Brain microvascular endothelial cell (primary cell): ENCODE data around the gene DPH1.

ENCODE experiments used
- DNase-seq: peaks from one replicate; pipeline ENCODE4 v3.0.0-alpha.2; 2020
- H3K27ac ChIP-seq: fragments of 250-450 bp; sonication (Bioruptor Pico); 2 replicates; pipeline ENCODE4 v1.5.1; 2020; ENCODE audit warnings: mild to moderate bottlenecking, moderate library complexity
- H3K27me3 ChIP-seq: fragments of 250-450 bp; sonication (Bioruptor Pico); replicated peaks from 2 replicates; pipeline ENCODE4 v1.5.1; 2020; ENCODE audit warnings: mild to moderate bottlenecking
- H3K36me3 ChIP-seq: fragments of 250-450 bp; sonication (Bioruptor Pico); replicated peaks from 2 replicates; pipeline ENCODE4 v1.5.1; 2020; ENCODE audit warnings: mild to moderate bottlenecking
- H3K4me3 ChIP-seq: 2 replicates; pipeline ENCODE4 v1.5.1; 2011; ENCODE audit warnings: low read depth, mild to moderate bottlenecking, control low read depth, low read length, moderate library complexity
- CTCF ChIP-seq: IDR thresholded peaks from 2 replicates; pipeline ENCODE4 v1.5.1; 2011; ENCODE audit warnings: low read depth, mild to moderate bottlenecking, moderate library complexity, low read length, control low read depth, inconsistent platforms; ENCODE audit errors: missing control alignments
- in situ Hi-C: cut with HindIII; loops from 2 replicates; pipeline ENCODE4 v1.10.0; 2017; ENCODE audit warnings: low sequenced_read_pairs, low pct_ligation_motif_present

Gene DPH1

GRCh38 chr17:2003525-2003924 lies 26.4 kb upstream of the DPH1 start:
- no peak overlapping the region for H3K4me3 ChIP-seq
- in situ Hi-C loops = no loop called here
- H3K27ac ChIP-seq = no peak overlapping the region
- no peaks in the 10 kb centered on the region for H3K36me3 ChIP-seq
- no peaks in the 10 kb centered on the region for H3K27me3 ChIP-seq
- TF ChIP-seq CTCF = no peak
- no peak for DNase-seq

DNA sequence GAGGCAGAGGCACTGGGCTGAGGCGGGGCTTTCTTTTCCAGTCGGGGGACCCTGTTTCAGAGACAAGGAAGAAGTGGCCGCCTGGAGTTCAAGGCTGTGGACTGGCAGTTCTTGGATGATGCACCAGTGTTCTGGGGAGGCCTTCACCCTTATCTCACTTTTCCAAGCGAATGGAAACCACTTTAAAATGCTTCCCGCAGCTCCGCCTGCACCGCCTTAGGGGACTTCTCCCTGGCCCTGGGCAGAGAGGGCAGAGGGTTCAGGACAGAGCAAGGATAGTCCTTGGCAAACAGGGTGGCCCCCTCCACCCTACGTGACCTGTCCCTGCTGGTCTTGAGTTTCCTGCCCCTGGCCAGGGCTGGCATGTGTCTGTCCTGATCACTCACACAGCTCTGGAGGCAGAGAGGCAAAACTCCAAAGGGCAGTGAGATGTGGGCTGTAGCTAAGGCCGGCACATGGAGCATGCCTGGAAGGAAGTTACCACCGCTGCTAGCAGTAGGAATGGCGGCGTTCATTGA lies 25.5 kb upstream of the DPH1 start:
- H3K4me3 ChIP-seq = no peak overlapping the region
- TF ChIP-seq CTCF = no peak
- H3K36me3 ChIP-seq = no peaks in the 10 kb centered on the region
- in situ Hi-C loops = no loop called here
- H3K27me3 ChIP-seq = no peaks in the 10 kb centered on the region
- DNase-seq = no peak
- no peak overlapping the region for H3K27ac ChIP-seq

DNA sequence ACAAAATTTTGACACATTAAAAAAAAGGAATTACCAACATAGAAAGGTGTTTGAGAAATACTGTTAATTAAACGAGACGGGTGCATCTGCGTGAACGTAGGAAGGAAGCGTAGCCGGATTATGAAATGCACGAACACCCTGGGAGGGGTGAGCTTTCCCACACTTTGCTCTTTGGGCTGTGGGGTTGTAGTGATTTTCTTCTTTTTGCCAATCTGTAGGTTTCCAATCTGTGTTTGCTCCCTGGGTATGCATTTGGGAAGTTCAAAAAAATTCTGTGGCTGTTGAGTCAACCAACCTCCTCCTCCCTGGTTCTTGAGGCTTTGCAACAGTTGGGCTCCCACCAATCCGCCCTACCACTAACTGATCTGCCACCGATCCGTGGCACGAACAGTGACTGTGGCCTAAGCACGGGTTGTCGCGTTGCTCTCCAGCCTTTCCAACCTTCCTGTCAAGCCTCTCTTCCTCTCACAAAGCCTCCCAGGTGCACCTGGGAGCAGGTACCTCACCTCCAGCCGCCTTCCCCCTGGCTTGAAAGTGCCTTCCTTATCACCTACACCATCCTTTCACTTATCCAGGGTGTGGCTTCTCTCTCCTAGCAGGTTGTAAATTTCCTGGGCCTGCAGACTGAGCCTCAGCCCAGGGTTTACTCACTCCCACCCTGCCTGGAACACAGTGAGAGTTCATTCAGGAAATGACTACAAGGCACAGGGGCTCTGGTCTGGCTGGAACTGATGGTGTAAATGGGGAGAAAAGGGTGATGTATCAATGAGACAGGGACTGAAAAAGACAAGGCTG lies 21.4 kb upstream of the DPH1 start:
- TF ChIP-seq CTCF = no peak
- no peak for DNase-seq

GRCh38 chr17:2009737-2010136 lies 20.2 kb upstream of the DPH1 start:
- Histone ChIP-seq H3K36me3 (no peaks in the 10 kb centered on the region), H3K4me3 (no peak overlapping the region), H3K27me3 (no peaks in the 10 kb centered on the region), H3K27ac (no peak overlapping the region)
- no peak for TF ChIP-seq CTCF
- no peak for DNase-seq
- in situ Hi-C loops = no loop called here

More for the DNA sequence above, 21.4 kb upstream of the DPH1 start:
- Histone ChIP-seq H3K4me3 (no peak overlapping the region), H3K27ac (no peak overlapping the region), H3K27me3 (no peaks in the 10 kb centered on the region), H3K36me3 (no peaks in the 10 kb centered on the region)
- in situ Hi-C loops = no loop called here

GRCh38 chr17:2011411-2012371 lies 18.3 kb upstream of the DPH1 start:
- H3K27ac ChIP-seq = no peak overlapping the region
- no peak for TF ChIP-seq CTCF
- H3K27me3 ChIP-seq = no peaks in the 10 kb centered on the region
- no peak for DNase-seq
- no peaks in the 10 kb centered on the region for H3K36me3 ChIP-seq
- no peak overlapping the region for H3K4me3 ChIP-seq
- in situ Hi-C loops = no loop called here
